ENCODE results near the gene IQCK.

The IQCK gene

DNA sequence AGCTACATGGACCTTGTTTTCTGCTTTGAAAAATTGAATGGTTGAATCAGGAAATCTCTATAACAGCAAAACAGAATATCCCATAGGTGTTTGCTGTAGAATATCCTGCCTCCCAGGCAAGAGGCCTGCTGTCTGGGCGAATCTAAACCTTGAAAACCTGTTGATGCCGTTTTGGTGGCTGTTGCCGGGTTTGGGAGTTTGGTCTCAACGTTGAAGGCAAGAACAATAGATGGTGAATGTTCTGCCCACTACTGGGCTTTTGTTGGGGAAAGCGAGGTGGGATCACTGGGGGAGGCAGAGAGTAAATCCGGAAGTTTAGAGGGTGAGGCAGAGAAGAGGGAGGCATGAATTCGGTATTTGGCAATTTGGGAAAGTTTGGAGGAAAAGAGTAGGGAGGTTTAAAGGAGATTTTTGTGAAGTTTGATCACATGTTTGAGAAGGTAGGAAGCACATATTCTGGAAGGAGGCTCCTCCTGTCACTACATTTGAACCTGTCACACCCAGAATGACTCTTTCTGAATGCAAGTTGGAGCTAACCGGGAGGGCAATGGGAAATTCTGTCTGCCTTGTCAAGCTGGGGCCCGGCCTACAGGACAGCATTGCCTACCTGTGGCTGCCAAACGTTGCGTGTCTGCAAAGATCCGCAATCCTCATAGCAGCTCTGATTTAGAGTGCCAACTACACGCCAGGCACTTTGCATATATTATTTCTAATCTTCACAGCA is 120.1 kb downstream of the IQCK start:
- Histone ChIP-seq H3K27me3 (ENCODE audit: insufficient read depth, low read depth) (no peaks in the 10 kb centered on the region), H3K4me2 (no peak overlapping the region), H2AFZ (ENCODE audit: low read depth) (no peak overlapping the region), H4K20me1 (ENCODE audit: insufficient read depth) (no peaks in the 10 kb centered on the region), H3K36me3 (ENCODE audit: insufficient read depth) (no peaks in the 10 kb centered on the region), H3K9ac (no peak overlapping the region), H3K27ac (no peak overlapping the region), H3K4me1 (ENCODE audit: low read depth, poor library complexity, severe bottlenecking) (no peaks in the 10 kb centered on the region), H3K79me2 (ENCODE audit: insufficient read depth, low read depth) (no peaks in the 10 kb centered on the region), H3K4me3 (IDR thresholded peaks at IDR 0.05; ENCODE audit: insufficient read depth, low read depth, low read length) (no peak overlapping the region)
- TF ChIP-seq CTCF (conservative IDR thresholded peaks at IDR 0.05; ENCODE audit: low read depth, low read length), result no peak

DNA sequence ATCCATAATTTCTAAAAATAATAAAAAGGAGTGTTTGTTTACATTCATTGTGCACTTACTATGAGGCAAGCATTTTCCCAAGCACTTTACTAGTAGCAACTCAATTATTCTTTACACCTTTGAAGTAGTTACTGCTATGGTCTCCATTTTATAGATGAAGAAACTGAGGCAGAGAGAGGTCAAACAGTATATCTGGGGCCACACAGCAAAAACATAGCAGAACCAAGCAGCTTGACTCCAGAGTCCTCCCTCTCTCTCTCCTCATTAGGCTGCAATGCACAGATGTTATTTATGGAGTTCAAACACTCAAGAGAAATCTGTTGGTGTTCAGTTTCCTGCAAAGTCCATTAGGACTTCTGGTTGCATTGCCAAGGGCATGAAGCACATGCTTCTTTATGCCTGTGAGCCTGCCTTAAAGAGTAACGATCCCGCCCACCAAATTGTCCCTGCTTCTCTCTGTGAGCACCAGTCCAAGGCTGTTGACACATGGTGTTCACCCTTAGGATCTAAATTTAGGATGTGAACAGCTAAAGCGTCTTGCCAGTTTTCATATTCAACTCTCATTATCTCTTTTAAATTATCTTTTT is 122.5 kb downstream of the IQCK start:
- H3K4me3 ChIP-seq (IDR thresholded peaks at IDR 0.05; ENCODE audit: insufficient read depth, low read depth, low read length), result no peak overlapping the region
- H3K4me1 ChIP-seq (ENCODE audit: low read depth, poor library complexity, severe bottlenecking), result no peaks in the 10 kb centered on the region
- no peaks in the 10 kb centered on the region for H3K36me3 ChIP-seq (ENCODE audit: insufficient read depth)
- no peaks in the 10 kb centered on the region for H4K20me1 ChIP-seq (ENCODE audit: insufficient read depth)
- H3K4me2 ChIP-seq, result no peak overlapping the region
- TF ChIP-seq CTCF (conservative IDR thresholded peaks at IDR 0.05; ENCODE audit: low read depth, low read length), result no peak
- H3K79me2 ChIP-seq (ENCODE audit: insufficient read depth, low read depth), result no peaks in the 10 kb centered on the region
- no peaks in the 10 kb centered on the region for H3K27me3 ChIP-seq (ENCODE audit: insufficient read depth, low read depth)
- no peak overlapping the region for H2AFZ ChIP-seq (ENCODE audit: low read depth)
- H3K27ac ChIP-seq, result no peak overlapping the region
- H3K9ac ChIP-seq, result no peak overlapping the region

GRCh38 chr16:19841184-19841583 is 123.1 kb downstream of the IQCK start:
- H4K20me1 ChIP-seq (ENCODE audit: insufficient read depth), result no peaks in the 10 kb centered on the region
- no peak overlapping the region for H3K4me3 ChIP-seq (IDR thresholded peaks at IDR 0.05; ENCODE audit: insufficient read depth, low read depth, low read length)
- no peak overlapping the region for H2AFZ ChIP-seq (ENCODE audit: low read depth)
- no peak overlapping the region for H3K27ac ChIP-seq
- no peaks in the 10 kb centered on the region for H3K4me1 ChIP-seq (ENCODE audit: low read depth, poor library complexity, severe bottlenecking)
- no peak overlapping the region for H3K9ac ChIP-seq
- H3K27me3 ChIP-seq (ENCODE audit: insufficient read depth, low read depth), result no peaks in the 10 kb centered on the region
- H3K36me3 ChIP-seq (ENCODE audit: insufficient read depth), result no peaks in the 10 kb centered on the region
- H3K4me2 ChIP-seq, result no peak overlapping the region
- no peak for TF ChIP-seq CTCF (conservative IDR thresholded peaks at IDR 0.05; ENCODE audit: low read depth, low read length)
- no peaks in the 10 kb centered on the region for H3K79me2 ChIP-seq (ENCODE audit: insufficient read depth, low read depth)

DNA sequence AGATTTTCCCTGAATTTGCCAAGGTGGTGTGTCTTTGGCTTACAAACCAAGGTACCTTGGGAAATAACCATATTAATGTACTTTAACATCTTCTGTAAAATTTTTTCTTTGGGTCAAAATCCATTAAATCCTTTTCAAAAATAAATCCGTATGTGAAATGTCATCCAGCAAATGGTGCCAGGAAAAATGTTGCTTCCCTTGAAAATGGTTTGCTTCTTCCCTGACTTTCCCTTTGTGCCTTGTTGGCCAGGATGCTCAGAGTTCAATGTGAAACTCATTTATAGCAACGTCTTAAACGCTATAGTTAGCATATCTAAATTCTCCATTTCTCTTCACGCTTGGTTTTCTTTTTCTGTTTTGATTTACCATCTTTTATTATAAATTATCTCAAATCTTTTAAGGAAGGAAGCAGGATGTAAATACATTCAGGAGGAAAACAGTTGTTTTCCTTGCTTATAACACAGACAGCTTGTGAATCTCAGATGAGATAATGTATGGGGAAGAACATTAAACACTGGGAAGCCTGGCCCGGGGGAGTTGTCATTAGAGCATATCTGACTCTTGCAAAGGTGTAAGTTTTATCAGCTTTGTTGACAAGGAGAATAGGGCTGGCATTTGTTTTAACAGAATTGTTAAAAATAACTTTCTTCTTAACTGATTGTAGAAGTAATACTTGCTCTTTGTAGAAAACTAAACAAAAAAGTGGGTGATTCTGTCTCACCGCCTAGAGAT is 124.5 kb downstream of the IQCK start:
- no peak for TF ChIP-seq CTCF (conservative IDR thresholded peaks at IDR 0.05; ENCODE audit: low read depth, low read length)

More for the DNA sequence above, 124.5 kb downstream of the IQCK start:
- Histone ChIP-seq H3K9ac (no peak overlapping the region), H4K20me1 (ENCODE audit: insufficient read depth) (no peaks in the 10 kb centered on the region), H3K36me3 (ENCODE audit: insufficient read depth) (no peaks in the 10 kb centered on the region), H3K4me1 (ENCODE audit: low read depth, poor library complexity, severe bottlenecking) (no peaks in the 10 kb centered on the region), H3K27me3 (ENCODE audit: insufficient read depth, low read depth) (no peaks in the 10 kb centered on the region), H3K79me2 (ENCODE audit: insufficient read depth, low read depth) (no peaks in the 10 kb centered on the region), H3K27ac (no peak overlapping the region), H3K4me3 (IDR thresholded peaks at IDR 0.05; ENCODE audit: insufficient read depth, low read depth, low read length) (no peak overlapping the region), H3K4me2 (no peak overlapping the region), H2AFZ (ENCODE audit: low read depth) (no peak overlapping the region)
